Measurements from ENCODE around the gene SIRT4. TPM values are rescaled to one million over a fixed set of nuclear protein-coding genes. Genes with fewer than 3 reads are reported as not detected.

SIRT4 gene
- polyA plus RNA-seq, 3 donors from 2014 or later: 1.5 to 1.9 TPM; not detected in 1

- Mint-ChIP-seq H3K27ac (no peak overlapping the region), H3K27me3 (ENCODE audit: low read depth in 3 of 3) (peaks cover 1 to 5% (median 4%) of the 10 kb centered on the region in 3 donors), H3K4me1 (no peaks in the 10 kb centered on the region), H3K9me3 (no peaks in the 10 kb centered on the region), H3K4me3 (no peak overlapping the region), H3K36me3 (no peaks in the 10 kb centered on the region)
- DNase-seq: no peak
Measured at GRCh38 chr12:120353136-120353535, 51.0 kb downstream of the SIRT4 start.

- peaks cover 1 to 4% (median 4%) of the 10 kb centered on the region in 3 donors for H3K27me3 Mint-ChIP-seq (ENCODE audit: low read depth in 3 of 3)
- no peak for DNase-seq
- H3K4me3 Mint-ChIP-seq: no peak overlapping the region
- no peaks in the 10 kb centered on the region for H3K4me1 Mint-ChIP-seq
- no peaks in the 10 kb centered on the region for H3K9me3 Mint-ChIP-seq
- no peaks in the 10 kb centered on the region for H3K36me3 Mint-ChIP-seq
- no peak overlapping the region for H3K27ac Mint-ChIP-seq
Measured at GRCh38 chr12:120353556-120354317, 51.6 kb downstream of the SIRT4 start.

GRCh38 chr12:120356567-120357030 lies 54.5 kb downstream of the SIRT4 start:
- H3K36me3 Mint-ChIP-seq: no peaks in the 10 kb centered on the region
- no peak overlapping the region for H3K4me3 Mint-ChIP-seq
- no peaks in the 10 kb centered on the region for H3K9me3 Mint-ChIP-seq
- H3K27me3 Mint-ChIP-seq (ENCODE audit: low read depth in 3 of 3): peaks cover 4 to 7% (median 5%) of the 10 kb centered on the region in 3 donors
- H3K27ac Mint-ChIP-seq: peak overlapping the region in 1 of 6 donors; percentile 3
- peak; percentile 61 to 71 (median 68) for DNase-seq
- no peaks in the 10 kb centered on the region for H3K4me1 Mint-ChIP-seq

- H3K4me3 Mint-ChIP-seq: no peak overlapping the region
- no peaks in the 10 kb centered on the region for H3K36me3 Mint-ChIP-seq
- peaks cover 4 to 7% (median 7%) of the 10 kb centered on the region in 3 donors for H3K27me3 Mint-ChIP-seq (ENCODE audit: low read depth in 3 of 3)
- no peaks in the 10 kb centered on the region for H3K9me3 Mint-ChIP-seq
- H3K27ac Mint-ChIP-seq: no peak overlapping the region
- DNase-seq: no peak
- no peaks in the 10 kb centered on the region for H3K4me1 Mint-ChIP-seq
Measured at GRCh38 chr12:120357104-120357503, 55.0 kb downstream of the SIRT4 start.

DNA sequence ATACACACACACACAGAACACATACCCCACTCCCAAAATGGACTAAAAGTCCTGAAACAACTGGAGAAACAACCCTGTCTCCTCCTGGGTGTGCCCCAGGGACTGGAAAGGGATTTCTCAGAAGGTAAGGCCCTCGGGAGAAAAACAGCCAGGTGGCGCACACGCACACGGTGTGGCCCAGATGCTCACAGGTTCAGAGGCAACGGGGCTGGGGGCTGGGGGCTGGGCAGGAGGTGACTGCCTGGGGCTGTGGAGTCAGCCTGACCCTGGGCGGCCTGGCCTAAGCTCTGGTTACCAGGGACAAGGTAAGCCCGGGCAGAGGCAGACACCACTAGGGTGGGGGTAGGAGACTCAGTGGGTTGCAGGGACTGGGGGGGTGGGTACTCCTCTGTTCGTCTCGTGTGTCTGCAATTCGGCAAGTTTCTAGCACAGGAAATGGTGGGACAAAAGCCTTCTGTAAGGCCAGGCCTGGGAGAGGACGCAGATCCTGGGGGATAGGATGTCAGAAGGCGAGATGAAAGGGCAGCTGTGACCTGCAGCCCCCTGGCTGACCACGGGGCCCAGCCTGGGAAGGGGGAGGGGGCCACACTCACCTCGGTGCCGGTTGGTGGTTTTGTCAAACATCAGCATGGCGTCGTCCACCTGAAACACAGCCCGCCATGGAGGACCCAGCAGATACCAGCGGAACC lies 56.4 kb downstream of the SIRT4 start:
- H3K27ac Mint-ChIP-seq: no peak overlapping the region
- no peaks in the 10 kb centered on the region for H3K36me3 Mint-ChIP-seq
- no peaks in the 10 kb centered on the region for H3K4me1 Mint-ChIP-seq
- H3K27me3 Mint-ChIP-seq (ENCODE audit: low read depth in 3 of 3): peaks cover 5 to 10% (median 8%) of the 10 kb centered on the region in 3 donors
- no peak overlapping the region for H3K4me3 Mint-ChIP-seq
- H3K9me3 Mint-ChIP-seq: no peaks in the 10 kb centered on the region
- DNase-seq: no peak

DNA sequence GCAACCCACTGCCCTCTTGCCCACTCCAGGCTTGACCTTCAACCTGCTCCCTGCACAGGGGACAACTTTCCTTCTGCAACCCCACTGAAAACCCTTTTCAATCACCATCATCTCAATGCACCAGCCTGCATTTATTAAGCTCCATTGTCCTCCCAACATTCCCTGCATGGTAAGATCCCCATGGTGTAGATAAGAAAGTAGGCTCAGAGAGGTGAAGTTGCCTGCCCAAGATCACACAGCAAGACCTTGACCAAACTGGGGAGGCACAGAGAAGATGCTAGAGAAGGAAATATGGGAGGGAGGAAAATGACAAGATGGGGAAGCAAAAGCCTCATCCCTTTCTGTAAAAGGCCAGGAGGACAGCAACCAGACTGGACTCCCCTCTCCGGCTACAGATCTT lies 57.0 kb downstream of the SIRT4 start:
- Mint-ChIP-seq H3K36me3 (no peaks in the 10 kb centered on the region), H3K9me3 (no peaks in the 10 kb centered on the region), H3K4me3 (no peak overlapping the region), H3K27me3 (ENCODE audit: low read depth in 3 of 3) (peaks cover 10% of the 10 kb centered on the region in 3 donors), H3K4me1 (no peaks in the 10 kb centered on the region), H3K27ac (no peak overlapping the region)
- DNase-seq: no peak

DNA sequence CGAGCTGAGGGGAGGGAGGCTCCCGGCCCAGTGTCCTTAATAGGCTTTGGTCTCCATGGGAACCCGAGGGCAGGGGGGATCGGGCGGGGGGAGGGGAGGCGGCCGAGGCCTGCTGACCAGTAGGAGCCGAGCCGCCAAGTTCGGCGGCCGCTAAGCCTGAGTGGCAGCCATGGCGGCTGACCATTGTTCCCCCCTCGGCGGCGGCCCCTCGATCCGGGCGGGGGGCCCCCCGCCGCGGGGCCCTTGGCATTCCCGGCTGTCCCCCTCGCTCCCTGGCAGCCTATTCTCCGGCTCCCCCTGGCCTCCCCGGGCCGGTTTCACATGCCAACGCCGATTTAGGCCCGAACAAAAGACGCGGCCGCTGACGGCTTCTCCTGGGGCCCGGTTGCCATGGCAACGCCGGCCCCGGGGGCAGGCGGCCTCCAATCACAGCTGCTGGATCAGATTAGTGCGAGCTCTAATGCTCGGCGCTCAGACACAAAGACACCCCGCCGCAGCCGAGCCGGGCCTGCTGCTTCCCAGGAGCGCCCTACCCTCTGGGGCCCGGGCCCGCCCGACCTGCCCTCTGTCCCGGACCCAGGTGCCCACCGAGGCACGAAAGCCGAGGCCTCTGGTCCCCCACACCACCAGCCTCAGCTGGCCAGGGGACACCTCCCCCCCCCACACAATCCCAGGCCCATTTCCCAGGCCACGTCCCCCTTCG lies 59.5 kb downstream of the SIRT4 start:
- Mint-ChIP-seq H3K27ac (no peak overlapping the region), H3K9me3 (no peaks in the 10 kb centered on the region), H3K27me3 (ENCODE audit: low read depth in 3 of 3) (peaks cover 14 to 24% (median 20%) of the 10 kb centered on the region in 3 donors), H3K36me3 (no peaks in the 10 kb centered on the region), H3K4me1 (no peaks in the 10 kb centered on the region), H3K4me3 (no peak overlapping the region)
- peak in 1 of 3 donors; percentile 9 for DNase-seq

Other genes with a start within 250 kb of the SIRT4 start
- 10 to 100 TPM; 16.3 to 34.9 (median 26.3) TPM for gene RAB35, start 185.6 kb upstream of the SIRT4 start, polyA plus RNA-seq
- 10 to 100 TPM in 2 of 3 donors, 1 to 10 TPM in 1; 9.7 to 26.4 (median 11.3) TPM for gene GCN1, start 107.6 kb upstream of the SIRT4 start, polyA plus RNA-seq
- gene RPLP0, start 101.2 kb upstream of the SIRT4 start, polyA plus RNA-seq: 1,000 to 10,000 TPM in 1 of 3 donors, 100 to 1,000 TPM in 2; 528 to 1,271 (median 768) TPM
- 100 to 1,000 TPM; 132 to 310 (median 240) TPM for gene PXN, start 36.6 kb upstream of the SIRT4 start, polyA plus RNA-seq
- gene RNU4-2, start 10.4 kb upstream of the SIRT4 start, polyA plus RNA-seq: 10 to 100 TPM in 1 of 3 donors, not detected in 2; 70.0 TPM
- gene RNU4-1, start 9.1 kb upstream of the SIRT4 start, polyA plus RNA-seq: not detected
- under 1 TPM in 1 of 3 donors, not detected in 2; 0.76 TPM for gene PLA2G1B, start 25.5 kb downstream of the SIRT4 start, polyA plus RNA-seq
- not detected for gene MSI1, start 66.8 kb downstream of the SIRT4 start, polyA plus RNA-seq
- gene COX6A1, start 135.8 kb downstream of the SIRT4 start, polyA plus RNA-seq: 1,000 to 10,000 TPM in 2 of 3 donors, 100 to 1,000 TPM in 1; 859 to 1,309 (median 1,192) TPM
- 10 to 100 TPM; 66.4 to 76.8 (median 69.2) TPM for gene TRIAP1, start 144.1 kb downstream of the SIRT4 start, polyA plus RNA-seq
- 10 to 100 TPM in 2 of 3 donors, 1 to 10 TPM in 1; 8.3 to 26.7 (median 23.3) TPM for gene GATC, start 144.1 kb downstream of the SIRT4 start, polyA plus RNA-seq
- gene SRSF9, start 167.4 kb downstream of the SIRT4 start, polyA plus RNA-seq: 100 to 1,000 TPM; 221 to 292 (median 271) TPM
- 100 to 1,000 TPM; 399 to 508 (median 457) TPM for gene DYNLL1, start 193.8 kb downstream of the SIRT4 start, polyA plus RNA-seq
- gene COQ5, start 226.8 kb downstream of the SIRT4 start, polyA plus RNA-seq: 10 to 100 TPM; 39.7 to 51.8 (median 49.6) TPM
- gene RNF10, start 232.0 kb downstream of the SIRT4 start, polyA plus RNA-seq: 100 to 1,000 TPM in 1 of 3 donors, 10 to 100 TPM in 2; 60.3 to 154 (median 66.5) TPM

Measured in immature natural killer cell (primary cell).